Suppressor macrophage treated with lipopolysaccharide for 4 hours (primary cell): ENCODE results near the gene PXDC1.

Experiments
- DNase-seq: peaks from one replicate; pipeline ENCODE4 v3.0.0-alpha.2; 2020

The PXDC1 gene

DNA sequence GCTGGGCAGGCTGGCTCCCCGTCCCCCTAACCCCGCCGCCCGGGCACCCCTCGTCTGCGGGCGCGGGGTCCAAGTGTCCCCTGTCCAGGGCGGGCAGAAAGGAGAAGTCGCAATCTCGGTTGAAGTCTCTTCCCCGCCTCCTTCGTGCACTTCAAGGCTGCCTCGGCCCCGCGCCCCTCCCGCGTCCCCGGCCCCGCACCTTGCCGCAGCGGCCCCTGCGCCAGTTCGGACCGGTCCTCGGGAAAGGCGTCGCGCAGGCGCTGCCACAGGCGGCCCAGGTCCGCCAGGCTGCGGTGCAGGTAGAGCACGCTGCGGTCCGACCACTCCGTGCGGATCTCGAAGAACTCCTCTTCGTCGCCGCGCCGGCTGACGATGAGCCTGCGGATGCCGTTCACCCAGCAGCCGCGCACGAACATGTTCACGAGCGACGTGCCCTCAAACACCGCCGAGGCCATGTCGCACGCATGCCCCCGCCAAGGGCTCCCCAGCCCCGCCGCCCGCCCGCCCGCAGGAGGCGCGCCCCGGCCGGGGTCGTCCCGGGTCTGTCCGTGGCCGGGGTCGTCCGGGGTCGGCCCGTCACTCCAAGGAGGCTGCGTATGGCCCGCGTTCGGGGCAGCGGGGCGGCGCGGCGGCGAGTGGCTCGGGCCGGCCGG lies at the start of gene PXDC1:
TSS of gene PXDC1 (minus strand) at position 637 of the 653 bp plus-strand sequence. CDS start at position 455, 182 bp downstream.
- DNase-seq = peak; percentile 25

DNA sequence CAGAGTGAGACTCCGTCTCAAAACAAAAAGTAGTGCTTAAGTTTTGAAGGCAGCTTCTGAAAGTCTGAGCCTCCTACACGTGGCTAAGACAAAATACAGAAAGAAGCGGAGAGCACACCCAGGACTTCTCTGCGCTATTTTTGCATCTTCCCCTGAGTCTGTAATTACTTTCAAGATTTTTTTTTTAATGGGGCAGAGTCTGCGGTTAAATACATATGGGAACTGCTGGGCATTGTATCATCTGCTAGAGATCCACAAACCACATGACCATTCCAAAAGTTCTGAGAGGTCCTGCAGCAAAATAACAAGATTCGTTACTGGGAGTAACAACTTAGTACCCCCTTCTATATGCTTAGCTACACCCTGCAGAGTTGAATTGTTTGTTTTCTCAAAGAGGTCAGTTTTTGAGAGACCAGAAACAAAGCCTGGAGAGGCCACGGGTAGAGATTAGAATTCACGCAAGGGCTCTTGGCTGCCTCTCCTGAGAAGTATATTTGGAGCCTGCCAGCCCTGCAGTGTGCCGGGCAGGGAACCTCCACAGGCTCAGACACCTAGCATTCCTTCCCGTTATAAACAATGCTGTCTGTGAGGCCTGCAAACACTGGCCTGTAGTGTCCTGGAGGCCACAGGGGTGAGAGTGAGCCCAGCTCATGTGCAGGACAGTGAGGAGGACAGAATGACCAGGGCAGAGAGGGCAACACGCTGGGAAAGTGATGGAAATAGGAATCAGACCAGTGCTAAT lies 49.5 kb upstream of the PXDC1 start:
- DNase-seq = no peak

GRCh38 chr6:3799719-3800118 lies 48.2 kb upstream of the PXDC1 start:
- DNase-seq = no peak

DNA sequence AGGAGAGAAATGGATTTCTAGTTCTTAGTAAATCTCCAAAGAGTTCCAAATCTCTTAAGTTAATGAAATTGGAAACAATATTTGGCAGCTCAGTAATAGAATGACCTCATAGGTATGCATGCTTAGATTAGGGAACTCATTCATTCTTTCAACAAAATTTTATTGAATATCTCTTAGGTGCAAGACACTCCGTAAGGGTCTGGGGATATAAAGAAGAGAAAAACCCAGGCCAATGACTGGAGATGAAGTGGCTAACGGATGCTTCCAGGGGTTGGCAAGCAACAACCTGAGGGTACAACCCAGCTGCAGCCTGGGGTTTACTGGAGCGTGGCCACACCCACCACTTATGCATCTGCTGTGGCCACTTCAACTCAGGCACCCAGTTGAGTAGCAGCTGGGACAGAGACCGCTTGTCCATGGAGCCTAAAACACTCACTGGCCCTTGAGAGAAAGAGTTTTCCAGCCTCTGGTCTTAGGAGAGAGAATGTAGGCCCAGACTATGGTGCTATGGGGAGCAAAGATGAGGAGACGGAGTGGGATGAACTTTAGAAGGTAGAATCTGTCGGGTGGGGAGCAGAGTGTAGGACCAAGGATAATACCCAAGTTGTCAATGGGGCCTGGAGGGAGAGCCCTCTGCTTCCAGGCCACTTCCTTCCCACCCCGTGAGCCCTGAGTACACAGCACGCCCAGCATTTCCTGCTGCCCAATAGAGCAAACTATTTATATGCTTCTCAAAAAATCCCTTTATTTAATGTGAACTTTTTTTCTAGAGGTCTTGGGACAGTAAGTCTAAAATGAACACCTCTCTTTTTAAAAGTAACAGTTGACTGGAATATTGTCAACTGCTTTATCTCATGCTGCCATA lies 46.8 kb upstream of the PXDC1 start:
- peak; percentile 10 for DNase-seq

DNA sequence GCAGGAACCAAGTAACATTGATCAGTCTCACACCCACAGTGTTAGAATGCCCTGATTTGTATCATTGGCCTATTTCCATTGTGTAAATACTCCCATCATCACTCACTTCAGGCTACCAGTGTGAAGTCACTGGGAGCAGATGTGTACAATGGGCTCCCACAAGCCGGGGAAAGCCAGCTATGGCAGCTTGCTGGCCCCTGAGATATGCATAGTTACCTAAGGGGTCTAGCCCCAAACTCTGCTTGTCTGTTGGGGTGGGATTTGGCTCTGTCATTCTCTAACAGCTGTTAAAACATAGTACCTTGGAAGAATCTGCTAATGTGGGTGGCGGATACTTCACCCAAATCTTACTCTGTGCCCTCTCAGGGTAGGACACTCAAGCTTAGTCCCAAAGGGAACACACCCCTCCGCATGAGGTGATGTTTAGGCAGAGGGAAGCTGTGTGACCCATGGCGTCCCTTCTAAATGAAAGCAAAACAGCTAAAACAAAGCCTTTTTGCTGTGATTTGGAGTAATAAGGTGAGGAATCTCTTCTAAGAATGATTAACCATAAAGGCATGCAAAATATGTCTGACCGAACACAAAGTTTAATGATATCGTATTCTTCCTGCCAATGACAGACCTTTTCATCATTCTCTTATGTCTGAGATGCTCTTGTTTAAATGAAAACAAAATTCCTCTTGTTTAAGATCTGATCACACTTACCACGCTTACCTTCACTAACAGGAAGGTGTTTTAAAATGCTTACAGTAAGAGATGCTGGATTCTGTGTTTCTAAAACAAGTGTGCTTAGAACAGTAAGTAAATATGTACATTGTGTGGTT lies 45.9 kb upstream of the PXDC1 start:
- no peak for DNase-seq

GRCh38 chr6:3796719-3797041 lies 45.2 kb upstream of the PXDC1 start:
- no peak for DNase-seq

GRCh38 chr6:3795836-3796718 lies 44.6 kb upstream of the PXDC1 start:
- no peak for DNase-seq

GRCh38 chr6:3794092-3794491 lies 42.6 kb upstream of the PXDC1 start:
- DNase-seq = peak; percentile 70

GRCh38 chr6:3793545-3793944 lies 42.0 kb upstream of the PXDC1 start:
- no peak for DNase-seq

DNA sequence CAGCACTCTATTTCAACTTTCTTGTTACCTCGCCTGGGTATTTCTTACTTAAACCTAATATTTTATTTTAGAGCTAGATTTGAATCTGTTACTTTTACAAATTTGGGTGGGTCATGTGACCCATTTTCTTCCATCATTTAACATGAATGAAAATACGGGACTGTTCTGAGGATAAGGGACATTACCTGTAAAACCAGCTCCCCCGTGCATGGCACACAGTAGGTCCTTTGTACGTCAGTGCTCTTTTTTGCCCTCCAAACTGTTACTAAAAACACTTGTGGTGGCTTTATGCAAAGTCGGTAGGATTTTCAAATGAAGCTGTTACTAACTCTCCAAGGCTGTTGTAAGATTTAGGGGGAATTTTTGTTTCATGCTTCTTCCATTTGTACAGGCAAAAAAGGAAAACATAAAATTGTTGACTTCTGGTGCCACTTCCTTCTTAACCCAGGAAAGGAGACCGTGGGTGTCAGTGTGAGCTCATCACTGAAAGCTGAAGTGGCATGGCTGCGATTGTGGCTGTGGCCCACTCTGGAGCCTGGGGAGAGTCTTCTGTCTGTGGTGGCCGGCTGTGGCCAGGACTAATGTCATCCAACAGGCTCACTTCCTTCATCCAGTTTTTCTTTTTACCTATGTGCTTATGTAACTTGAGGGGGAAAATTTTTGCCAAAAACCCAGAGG lies 40.2 kb upstream of the PXDC1 start:
- DNase-seq = peak; percentile 90

- DNase-seq = no peak
These were observed 38.5 kb upstream of the PXDC1 start for GRCh38 chr6:3789896-3790558.

DNA sequence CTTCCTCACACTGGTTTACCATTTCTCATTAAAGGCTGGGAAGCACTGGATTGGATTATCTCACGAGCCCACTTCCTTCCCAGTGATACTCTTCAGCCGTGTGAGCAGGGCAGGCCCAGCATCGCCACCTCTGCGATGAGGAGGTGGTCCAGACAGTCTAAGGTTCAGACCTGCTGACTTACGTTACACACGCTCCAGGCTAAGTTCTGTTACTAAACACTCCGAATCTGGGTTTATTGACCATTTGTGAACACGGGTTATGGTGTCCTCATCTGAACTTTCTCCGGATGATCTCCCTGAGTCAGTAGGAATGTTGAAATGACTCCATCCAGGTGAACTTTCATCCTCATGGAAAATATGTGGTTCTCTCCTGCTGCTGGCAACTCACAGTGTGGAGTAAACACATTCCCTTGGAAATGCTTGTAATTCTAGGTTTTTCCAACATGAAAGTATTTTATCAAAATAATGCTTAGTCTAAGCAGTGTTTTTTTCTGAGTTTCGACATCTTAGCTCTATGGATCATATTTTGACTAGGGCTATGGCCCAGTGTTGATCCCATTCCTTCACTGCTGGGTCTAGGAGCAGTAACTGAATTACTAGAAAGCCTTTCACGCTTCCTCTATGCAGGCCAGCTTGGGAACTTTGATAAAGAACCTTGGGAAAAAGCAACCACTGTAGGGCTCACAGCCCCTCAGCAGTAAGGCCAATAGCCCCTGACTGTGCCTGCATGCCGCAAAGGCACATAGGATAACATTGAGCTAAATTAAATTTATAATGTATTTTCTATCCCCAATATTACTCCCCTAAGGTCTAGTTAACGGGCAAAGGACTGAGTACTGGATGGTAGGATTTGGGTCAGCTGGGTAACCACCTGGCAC lies 37.7 kb upstream of the PXDC1 start:
- no peak for DNase-seq

GRCh38 chr6:3788408-3789017 lies 37.0 kb upstream of the PXDC1 start:
- no peak for DNase-seq

DNA sequence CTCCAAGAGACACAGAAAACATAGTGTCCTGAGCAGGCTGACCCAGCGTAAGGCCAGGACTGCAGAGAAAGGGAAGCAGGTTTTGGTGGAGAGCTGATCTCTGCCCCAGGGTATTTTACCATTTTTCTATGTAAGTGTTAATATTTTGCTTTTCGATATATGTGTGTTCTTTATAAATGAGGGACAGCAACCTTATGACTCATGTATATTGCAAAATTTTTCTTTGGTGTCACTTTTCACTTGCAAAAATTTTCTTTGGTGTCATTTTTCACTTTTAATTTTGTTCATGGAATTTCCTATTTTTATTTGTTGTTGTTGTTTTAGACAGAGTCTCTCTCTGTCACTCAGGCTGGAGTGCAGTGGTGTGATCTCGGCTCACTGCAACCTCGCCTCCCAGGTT lies 34.6 kb upstream of the PXDC1 start:
- DNase-seq = peak; percentile 27

GRCh38 chr6:3785745-3786098 lies 34.2 kb upstream of the PXDC1 start:
- no peak for DNase-seq

DNA sequence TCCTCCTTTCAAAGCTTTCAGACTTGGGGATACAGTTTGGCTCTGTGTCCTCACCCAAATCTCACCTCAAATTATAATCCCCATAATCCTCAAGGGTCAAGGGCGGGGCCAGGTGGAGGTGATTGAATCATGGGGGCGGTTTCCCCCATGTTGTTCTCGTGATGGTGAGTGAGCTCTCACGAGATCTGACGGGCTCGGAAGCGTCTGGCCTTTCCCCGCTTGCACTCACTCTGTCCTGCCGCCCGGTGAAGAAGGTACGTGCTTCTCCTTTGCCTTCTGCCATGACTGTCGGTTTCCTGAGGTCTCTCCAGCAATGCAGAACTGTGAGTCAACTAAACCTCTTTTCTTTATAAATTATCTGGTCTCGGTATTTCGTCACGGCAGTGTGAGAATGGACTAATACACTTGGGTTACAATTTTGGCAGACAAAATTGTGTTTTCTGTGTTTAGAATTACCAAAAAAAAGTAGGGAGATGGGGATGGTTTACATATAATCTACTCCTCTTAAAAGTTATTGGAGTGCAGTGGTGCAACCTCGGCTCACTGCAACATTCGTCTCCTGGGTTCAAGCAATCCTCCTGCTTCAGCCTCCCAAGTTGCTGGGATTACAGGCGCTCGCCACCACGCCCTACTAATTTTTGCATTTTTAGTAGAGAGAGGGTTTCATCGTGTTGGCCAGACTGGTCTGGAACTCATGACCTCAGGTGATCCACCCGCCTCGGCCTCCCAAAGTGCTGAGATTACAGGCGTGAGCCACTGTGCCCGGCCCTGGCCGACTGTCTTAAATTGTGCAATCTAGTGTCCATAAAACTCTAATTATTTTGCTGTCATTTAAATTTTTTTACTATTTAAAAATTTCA lies 33.6 kb upstream of the PXDC1 start:
- no peak for DNase-seq

GRCh38 chr6:3784423-3784822 lies 32.9 kb upstream of the PXDC1 start:
- DNase-seq = no peak
